Measurements from ENCODE around the gene FBXO47. TPM values are rescaled to one million over a fixed set of nuclear protein-coding genes. Genes with fewer than 3 reads are reported as not detected.

FBXO47 gene
- total RNA-seq, 2 donors from 2014 or later = not detected

GRCh38 chr17:38911081-38911730 is 56.0 kb downstream of the FBXO47 start:
- peak in 1 of 4 donors; percentile 9 for DNase-seq
- intact Hi-C loops (cut with DNase I) = no loop called here

GRCh38 chr17:38910325-38910724 is 56.9 kb downstream of the FBXO47 start:
- TF ChIP-seq CTCF (IDR thresholded peaks at IDR 0.05) (no peak), POLR2A (IDR thresholded peaks at IDR 0.05) (no peak)
- DNase-seq (peak in 1 of 4 donors; percentile 4), ATAC-seq (no peak)
- WGBS, 2 donors = 71 to 86% methylated on average over 5 of the region's 5 CpGs
- Histone ChIP-seq H3K4me3 (no peak overlapping the region), H3K36me3 (replicated peaks in 1 of 2; ENCODE audit: insufficient read depth in 1 of 2, low read depth in 2 of 2) (peaks cover 7 to 9% of the 10 kb centered on the region in 2 donors), H3K27me3 (no peaks in the 10 kb centered on the region), H3K9me3 (no peaks in the 10 kb centered on the region), H3K4me1 (peaks cover 32% of the 10 kb centered on the region), H3K27ac (no peak overlapping the region)
- intact Hi-C loops (cut with DNase I) = no loop called here

More at GRCh38 chr17:38911081-38911730, 56.0 kb downstream of the FBXO47 start:
- 82 to 100% methylated on average over 1 to 10 of the region's 10 CpGs for WGBS, 2 donors
- ATAC-seq = no peak
- Histone ChIP-seq H3K4me1 (peaks cover 32% of the 10 kb centered on the region), H3K4me3 (no peak overlapping the region), H3K36me3 (replicated peaks in 1 of 2; ENCODE audit: insufficient read depth in 1 of 2, low read depth in 2 of 2) (peaks cover 15 to 17% of the 10 kb centered on the region in 2 donors), H3K27ac (peak overlapping the region in 3 of 4 donors; percentile 66 to 72 (median 67)), H3K9me3 (no peaks in the 10 kb centered on the region), H3K27me3 (no peaks in the 10 kb centered on the region)
- TF ChIP-seq CTCF (IDR thresholded peaks at IDR 0.05) (no peak), POLR2A (IDR thresholded peaks at IDR 0.05) (no peak)

GRCh38 chr17:38908676-38909181 is 58.5 kb downstream of the FBXO47 start:
- DNase-seq (no peak), ATAC-seq (no peak)
- no peaks in the 10 kb centered on the region for H3K36me3 ChIP-seq (replicated peaks in 1 of 2; ENCODE audit: insufficient read depth in 1 of 2, low read depth in 2 of 2)
- TF ChIP-seq POLR2A (IDR thresholded peaks at IDR 0.05) = no peak
- TF ChIP-seq CTCF (IDR thresholded peaks at IDR 0.05) = no peak
- 59 to 71% methylated on average over 5 to 8 of the region's 8 CpGs for WGBS, 2 donors
- H3K9me3 ChIP-seq = no peaks in the 10 kb centered on the region
- peak overlapping the region in 2 of 4 donors; percentile 7 to 37 for H3K27ac ChIP-seq
- no peaks in the 10 kb centered on the region for H3K27me3 ChIP-seq
- peaks cover 32% of the 10 kb centered on the region for H3K4me1 ChIP-seq
- intact Hi-C loops (cut with DNase I) = no loop called here
- H3K4me3 ChIP-seq = no peak overlapping the region

- Histone ChIP-seq H3K27me3 (no peaks in the 10 kb centered on the region), H3K36me3 (replicated peaks in 1 of 2; ENCODE audit: insufficient read depth in 1 of 2, low read depth in 2 of 2) (no peaks in the 10 kb centered on the region), H3K9me3 (no peaks in the 10 kb centered on the region), H3K27ac (peak overlapping the region in 2 of 4 donors; percentile 7 to 37), H3K4me1 (peaks cover 30% of the 10 kb centered on the region), H3K4me3 (no peak overlapping the region)
- ATAC-seq = no peak
- DNase-seq = no peak
- TF ChIP-seq POLR2A (IDR thresholded peaks at IDR 0.05) (no peak), CTCF (IDR thresholded peaks at IDR 0.05) (no peak)
- 64 to 71% methylated on average over 4 to 15 of the region's 15 CpGs for WGBS, 2 donors
- intact Hi-C loops (cut with DNase I) = no loop called here
These were observed 59.1 kb downstream of the FBXO47 start for GRCh38 chr17:38907930-38908675.

Data from body of pancreas (tissue), 4 donors.